Transverse colon (tissue), 4 donors: ENCODE results near the gene RMND1. TPM values are rescaled to one million over a fixed set of nuclear protein-coding genes. Genes with fewer than 3 reads are reported as not detected.
"Not testable (repeated sequence)": the region's sequence is repeated elsewhere in the genome, so short reads cannot be mapped to it uniquely, and the experiment has no call there.

Source experiments
- DNase-seq: peaks from one replicate; pipeline ENCODE4 v3.0.0-alpha.2; 2019
- H3K27ac ChIP-seq, 4 donors: fragments of 200-600 bp; sonication (generic); 2 replicates each; pipeline ENCODE4 v1.5.1; 2016 to 2018; ENCODE audit warnings: inconsistent platforms in 4 of 4
- H3K27me3 ChIP-seq: fragments of 200-600 bp; sonication (generic); 2 replicates; pipeline ENCODE4 v1.5.1; 2017; ENCODE audit warnings: inconsistent platforms
- H3K36me3 ChIP-seq, 4 donors: fragments of 200-600 bp; sonication (generic); 2 replicates each; pipeline ENCODE4 v1.5.1; 2017 to 2019; ENCODE audit warnings: inconsistent platforms in 4 of 4
- H3K4me1 ChIP-seq, 4 donors: fragments of 200-600 bp; sonication (generic); 2 replicates each; pipeline ENCODE4 v1.5.1; 2017 to 2020; ENCODE audit warnings: inconsistent platforms in 4 of 4
- H3K4me3 ChIP-seq, 4 donors: fragments of 200-600 bp; sonication (generic); 1 replicate in 1 of 4; 2 replicates in 3 of 4; pipeline versions ENCODE4 v1.5.1 to v1.6.1; 2017 to 2019; ENCODE audit warnings: inconsistent platforms in 4 of 4
- H3K9me3 ChIP-seq, 2 donors: fragments of 200-600 bp; sonication (generic); 2 replicates each; pipeline ENCODE4 v1.5.1; 2017 to 2019; ENCODE audit warnings: inconsistent platforms in 2 of 2
- CTCF ChIP-seq, 5 experiments: fragments of 200-600 bp in 3 of 5; fragments of 450-650 bp in 2 of 5; sonication (generic) in 3 of 5; IDR thresholded peaks; 1 replicate in 2 of 5; 2 replicates in 3 of 5; pipeline ENCODE4 v1.5.1; 2016 to 2017; ENCODE audit warnings: antibody characterized with exemption in 5 of 5, inconsistent platforms in 3 of 5, mild to moderate bottlenecking in 2 of 5, moderate library complexity in 1 of 5
- EP300 ChIP-seq: sonication (generic); formaldehyde crosslinking; IDR thresholded peaks from one replicate; pipeline ENCODE4 v1.6.1; 2017; ENCODE audit warnings: antibody characterized with exemption, low read depth
- POLR2A ChIP-seq: fragments of 450-650 bp; IDR thresholded peaks from one replicate; pipeline ENCODE4 v1.6.1; 2016; ENCODE audit warnings: antibody characterized with exemption, mild to moderate bottlenecking, moderate library complexity
- POLR2AphosphoS5 ChIP-seq, 3 donors: sonication (generic); formaldehyde crosslinking; IDR thresholded peaks; one replicate each; pipeline ENCODE4 v1.6.1; 2016; ENCODE audit warnings: antibody characterized with exemption in 3 of 3
- WGBS, 2 donors: methylation state at CpG; one replicate each; pipeline ENCODE4 v1.1.5; 2018; ENCODE audit warnings: low coverage in 1 of 2; 5-methylcytosine and 5-hydroxymethylcytosine counted together
- in situ Hi-C, 4 donors: fragments of 200-750 bp; cut with MboI; loops; one replicate each; pipeline versions ENCODE4 v1.15.0 to v1.15.1; 2017; ENCODE audit warnings: low sequenced_read_pairs in 3 of 4, low pct_ligation_motif_present in 1 of 4, low pct_unique_long_range_greater_than_20kb in 1 of 4
- intact Hi-C: fragments of 100-400 bp; cut with DNase I; formaldehyde crosslinking; loops from one replicate; pipeline ENCODE4 v1.15.1; 2023; ENCODE audit warnings: low total_unique reads
- total RNA-seq, 4 donors: library from RNA; depleted of rRNA; stranded (reverse); fragments of >200 nt; gene quantifications; one replicate each; pipeline ENCODE4 v1.1.0, GENCODE V29; 2016

The RMND1 gene
- total RNA-seq, 4 donors from 2014 or later, result 5.6 to 29.2 (median 17.5) TPM

DNA sequence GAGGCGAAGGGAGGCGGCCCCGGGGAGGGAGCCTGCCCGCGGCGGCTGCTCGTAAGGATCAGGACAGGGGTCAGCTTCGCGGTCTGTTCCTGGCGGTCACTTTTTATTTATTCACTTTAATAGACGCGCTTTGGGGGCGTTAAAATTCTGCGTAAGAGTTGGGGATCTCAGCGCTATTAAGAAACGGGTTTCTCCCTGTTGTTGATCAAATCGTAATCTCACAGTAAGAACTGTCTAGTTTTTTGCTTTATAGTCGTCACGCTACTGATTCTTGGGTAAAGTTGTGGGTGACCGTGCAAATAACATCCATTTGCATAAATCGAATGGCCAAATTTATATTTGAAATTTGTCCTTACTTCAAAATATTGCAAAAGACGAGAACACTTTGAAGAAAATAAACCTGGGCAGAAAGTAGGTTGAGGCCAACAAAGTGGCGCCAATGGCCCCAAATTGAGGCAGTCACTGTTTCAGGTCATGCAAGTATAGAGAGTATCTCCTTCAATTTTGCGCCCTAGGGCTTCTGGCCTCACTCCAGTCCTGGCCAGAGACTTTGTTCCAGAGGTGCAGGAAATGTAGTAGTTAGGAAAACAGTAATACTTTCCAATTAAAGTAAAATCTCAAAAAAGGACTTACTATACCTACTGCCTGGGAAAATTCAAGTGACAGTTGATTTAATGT lies 963 bp upstream of the RMND1 start:
- intact Hi-C loops (no loop called here), in situ Hi-C loops (no loop called here)
- Histone ChIP-seq H3K27ac (peak overlapping the region; percentile 93 to 100 (median 96)), H3K27me3 (no peaks in the 10 kb centered on the region), H3K4me1 (peaks cover 9 to 28% (median 19%) of the 10 kb centered on the region in 4 donors), H3K9me3 (no peaks in the 10 kb centered on the region), H3K4me3 (peak overlapping the region; percentile 79 to 97 (median 92)), H3K36me3 (no peaks in the 10 kb centered on the region)
- TF ChIP-seq CTCF (IDR thresholded peaks at IDR 0.05) (peak in 1 of 5 experiments; percentile 16), POLR2A (no peak), EP300 (no peak), POLR2AphosphoS5 (IDR thresholded peaks at IDR 0.05) (no peak)
- peak; percentile 33 for DNase-seq
- WGBS, 2 donors, result 0 to 2% methylated on average over 14 to 24 of the region's 24 CpGs

GRCh38 chr6:151451417-151451949 lies 443 bp downstream of the RMND1 start:
- WGBS, 2 donors, result 2 to 3% methylated on average over 15 to 22 of the region's 22 CpGs
- Histone ChIP-seq H3K27me3 (no peaks in the 10 kb centered on the region), H3K4me1 (peaks cover 9 to 30% (median 20%) of the 10 kb centered on the region in 4 donors), H3K36me3 (no peaks in the 10 kb centered on the region), H3K27ac (peak overlapping the region; percentile 89 to 100 (median 96)), H3K4me3 (peak overlapping the region; percentile 49 to 94 (median 74)), H3K9me3 (no peaks in the 10 kb centered on the region)
- in situ Hi-C loops, result no loop called here
- TF ChIP-seq EP300, result no peak
- TF ChIP-seq POLR2AphosphoS5 (IDR thresholded peaks at IDR 0.05), result no peak
- TF ChIP-seq CTCF (IDR thresholded peaks at IDR 0.05), result no peak
- TF ChIP-seq POLR2A, result no peak
- intact Hi-C loops, result no loop called here
- DNase-seq, result no peak

DNA sequence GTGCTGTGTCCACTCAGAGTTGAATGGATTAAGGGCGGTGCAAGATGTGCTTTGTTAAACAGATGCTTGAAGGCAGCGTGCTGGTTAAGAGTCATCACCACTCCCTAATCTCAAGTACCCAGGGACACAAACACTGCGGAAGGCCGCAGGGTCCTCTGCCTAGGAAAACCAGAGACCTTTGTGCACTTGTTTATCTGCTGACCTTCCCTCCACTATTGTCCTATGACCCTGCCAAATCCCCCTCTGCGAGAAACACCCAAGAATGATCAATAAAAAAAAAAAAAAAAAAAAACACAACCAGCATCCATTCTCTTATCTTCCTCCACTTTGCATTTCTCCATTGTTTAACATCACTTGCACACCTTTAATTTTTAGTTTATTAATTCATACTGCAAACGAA lies 998 bp downstream of the RMND1 start:
- peak overlapping the region in 3 of 4 donors; percentile 49 to 89 (median 60) for H3K4me3 ChIP-seq
- intact Hi-C loops, H3K27me3 ChIP-seq, H3K9me3 ChIP-seq, H3K36me3 ChIP-seq, in situ Hi-C loops, DNase-seq: not testable (repeated sequence)
- H3K27ac ChIP-seq, result peak overlapping the region in 3 of 4 donors; percentile 93 to 100 (median 98)
- 25 to 56% methylated on average over 2 to 6 of the region's 6 CpGs for whole genome bisulfite sequencing, 2 donors
- peaks cover 9 to 36% (median 25%) of the 10 kb centered on the region in 4 donors for H3K4me1 ChIP-seq

- intact Hi-C loops (loop anchor here (10.0 kb wide), 1 partner anchor 54 kb away; the partner anchor contains the start of gene ZBTB2), in situ Hi-C loops (no loop called here)
- Histone ChIP-seq H3K27me3 (no peaks in the 10 kb centered on the region), H3K4me3 (no peak overlapping the region), H3K27ac (no peak overlapping the region), H3K9me3 (no peaks in the 10 kb centered on the region), H3K4me1 (peaks cover 4 to 28% (median 16%) of the 10 kb centered on the region in 4 donors), H3K36me3 (no peaks in the 10 kb centered on the region)
- TF ChIP-seq EP300, result no peak
- no peak for TF ChIP-seq CTCF (IDR thresholded peaks at IDR 0.05)
- no peak for TF ChIP-seq POLR2AphosphoS5 (IDR thresholded peaks at IDR 0.05)
- TF ChIP-seq POLR2A, result no peak
- no peak for DNase-seq
- WGBS, 2 donors, result 96% methylated on average over 12 of the region's 12 CpGs; no CpG with 5 or more reads in 1 of the 2 donors
Observed at GRCh38 chr6:151448623-151449022, 3.3 kb downstream of the RMND1 start.
